C4-2B (cell line): Measurements from ENCODE around the gene EML6.
A peak's percentile ranks its signal among the peaks of the same experiment; 100 is the strongest.

Experiments
- H3K27ac ChIP-seq: fragments of 450-650 bp; 2 replicates; pipeline ENCODE4 v1.5.1; 2017
- ZFX ChIP-seq: fragments of 450-650 bp; IDR thresholded peaks from 2 replicates; pipeline ENCODE4 v1.6.1; 2017
- TF ChIP-seq, protein P1 (sequence below): fragments of 450-650 bp; conservative IDR thresholded peaks from 2 replicates; pipeline ENCODE4 v1.5.1; 2017; ENCODE audit warnings: mild to moderate bottlenecking

Gene EML6

GRCh38 chr2:54895730-54896129, 172.3 kb downstream of the EML6 start:
- no peak overlapping the region for H3K27ac ChIP-seq
- TF ChIP-seq, protein P1, sequence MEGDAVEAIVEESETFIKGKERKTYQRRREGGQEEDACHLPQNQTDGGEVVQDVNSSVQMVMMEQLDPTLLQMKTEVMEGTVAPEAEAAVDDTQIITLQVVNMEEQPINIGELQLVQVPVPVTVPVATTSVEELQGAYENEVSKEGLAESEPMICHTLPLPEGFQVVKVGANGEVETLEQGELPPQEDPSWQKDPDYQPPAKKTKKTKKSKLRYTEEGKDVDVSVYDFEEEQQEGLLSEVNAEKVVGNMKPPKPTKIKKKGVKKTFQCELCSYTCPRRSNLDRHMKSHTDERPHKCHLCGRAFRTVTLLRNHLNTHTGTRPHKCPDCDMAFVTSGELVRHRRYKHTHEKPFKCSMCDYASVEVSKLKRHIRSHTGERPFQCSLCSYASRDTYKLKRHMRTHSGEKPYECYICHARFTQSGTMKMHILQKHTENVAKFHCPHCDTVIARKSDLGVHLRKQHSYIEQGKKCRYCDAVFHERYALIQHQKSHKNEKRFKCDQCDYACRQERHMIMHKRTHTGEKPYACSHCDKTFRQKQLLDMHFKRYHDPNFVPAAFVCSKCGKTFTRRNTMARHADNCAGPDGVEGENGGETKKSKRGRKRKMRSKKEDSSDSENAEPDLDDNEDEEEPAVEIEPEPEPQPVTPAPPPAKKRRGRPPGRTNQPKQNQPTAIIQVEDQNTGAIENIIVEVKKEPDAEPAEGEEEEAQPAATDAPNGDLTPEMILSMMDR: no peak
- TF ChIP-seq ZFX: no peak

DNA sequence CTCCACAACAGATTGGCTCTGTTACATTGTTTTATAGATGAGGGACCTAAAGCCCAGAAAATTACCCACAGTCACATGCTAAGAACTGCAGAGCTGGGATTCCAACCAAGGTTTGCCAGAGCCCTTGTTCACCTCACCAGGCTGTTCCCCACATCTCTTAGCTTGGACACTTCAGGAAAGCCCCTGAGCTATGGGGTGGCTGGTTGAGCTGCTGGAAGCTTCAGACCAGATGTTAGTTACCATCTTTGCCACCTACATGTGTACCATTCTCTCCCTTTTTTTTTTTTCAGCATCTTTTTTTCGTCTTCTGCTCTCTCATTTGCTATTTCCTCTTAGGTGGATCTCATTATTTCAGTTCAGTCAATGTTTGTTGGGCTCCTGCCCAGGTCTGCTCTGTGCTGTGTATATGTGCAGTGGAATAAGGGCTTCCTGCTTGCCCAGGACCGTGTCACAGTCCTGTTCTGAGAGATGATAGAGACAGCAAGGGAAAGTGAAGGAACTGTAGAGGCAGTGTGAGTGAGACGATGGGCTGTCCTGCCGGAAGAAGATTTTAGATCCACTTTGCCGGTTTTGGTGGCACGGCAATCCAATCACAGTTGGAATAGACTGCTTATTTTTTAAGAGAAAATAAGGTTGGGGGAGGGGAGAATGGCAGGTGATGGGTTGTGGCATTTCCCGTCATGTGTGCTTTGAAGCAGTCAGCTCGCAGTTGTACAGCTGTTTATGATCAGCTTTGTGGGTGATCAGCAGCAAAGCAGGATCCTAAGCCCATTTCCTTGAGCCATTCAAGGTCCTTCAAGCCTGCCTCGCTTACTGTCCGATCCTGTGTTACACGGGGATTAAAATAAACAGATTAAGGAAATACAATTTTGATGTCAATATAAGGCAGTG, 174.2 kb downstream of the EML6 start:
- no peak for TF ChIP-seq ZFX
- TF ChIP-seq, protein P1: no peak
- no peak overlapping the region for H3K27ac ChIP-seq

- TF ChIP-seq, protein P1: no peak
- no peak for TF ChIP-seq ZFX
- no peak overlapping the region for H3K27ac ChIP-seq
These were observed 175.2 kb downstream of the EML6 start for GRCh38 chr2:54898456-54899226.

- TF ChIP-seq, protein P1: peak; percentile 70
- TF ChIP-seq ZFX: no peak
- H3K27ac ChIP-seq: no peak overlapping the region
These were observed 176.2 kb downstream of the EML6 start for GRCh38 chr2:54899576-54900200.

DNA sequence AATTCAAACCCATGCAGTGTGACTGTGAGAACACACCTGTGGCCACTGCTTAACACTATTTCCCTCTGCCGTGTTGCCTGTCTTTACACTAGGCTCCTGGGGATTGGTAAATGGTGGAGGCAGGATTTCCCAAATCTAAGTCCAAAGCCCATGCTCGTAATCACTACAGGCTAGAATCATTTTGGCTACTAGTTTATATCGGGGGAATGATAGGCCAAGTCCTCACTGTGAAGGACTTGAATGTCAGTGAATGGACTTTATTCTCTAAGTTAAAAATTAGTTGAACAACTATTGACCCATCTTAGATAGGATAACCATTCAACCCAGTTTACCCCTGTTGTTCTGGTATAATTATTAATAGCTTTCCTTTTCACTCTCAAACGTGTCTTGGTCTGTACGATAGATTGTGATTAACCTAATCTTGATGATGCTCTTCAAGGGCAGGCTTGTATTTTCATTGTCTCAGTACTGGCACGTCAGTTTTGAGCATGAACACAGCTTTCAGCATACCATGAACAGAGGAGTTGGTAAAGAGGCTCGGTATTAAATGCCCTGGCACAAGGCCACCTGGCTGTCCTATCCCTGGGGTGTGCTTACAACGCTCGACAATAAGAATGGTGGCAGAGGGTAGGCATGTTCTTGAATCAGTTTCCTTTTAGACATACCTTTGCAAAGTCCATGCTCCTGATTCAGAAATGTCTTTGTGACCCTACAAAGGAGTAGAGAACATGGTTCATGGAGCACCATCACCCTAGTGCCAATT, 177.9 kb downstream of the EML6 start:
- TF ChIP-seq, protein P1: no peak
- TF ChIP-seq ZFX: no peak

DNA sequence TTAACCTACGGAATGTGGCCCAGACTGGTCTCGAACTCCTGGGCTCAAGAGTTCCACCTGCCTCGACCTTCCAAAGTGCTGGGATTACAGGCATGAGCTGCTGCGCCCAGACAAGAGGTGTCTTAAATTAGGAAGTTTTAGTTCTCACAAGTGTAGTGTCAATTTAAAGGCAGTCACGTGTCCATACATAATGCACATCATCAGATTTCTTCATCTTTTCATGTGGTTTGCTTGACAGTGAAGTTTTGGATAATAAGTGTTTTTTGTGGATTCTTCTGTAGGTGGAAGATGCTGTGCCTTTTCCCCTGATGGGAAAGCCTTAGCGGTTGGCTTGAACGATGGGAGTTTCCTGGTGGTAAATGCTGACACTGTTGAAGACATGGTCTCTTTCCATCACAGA, 179.3 kb downstream of the EML6 start:
- TF ChIP-seq ZFX: no peak
- TF ChIP-seq, protein P1: no peak
- H3K27ac ChIP-seq: no peak overlapping the region

More for the DNA sequence above, 177.9 kb downstream of the EML6 start:
- H3K27ac ChIP-seq: no peak overlapping the region
